ENCODE measurements around the gene FGD6. TPM values are rescaled to one million over a fixed set of nuclear protein-coding genes. Genes with fewer than 3 reads are reported as not detected.

The FGD6 gene
- total and polyA plus RNA-seq, 11 donors, result 2.8 to 29.1 (median 18.5) TPM

DNA sequence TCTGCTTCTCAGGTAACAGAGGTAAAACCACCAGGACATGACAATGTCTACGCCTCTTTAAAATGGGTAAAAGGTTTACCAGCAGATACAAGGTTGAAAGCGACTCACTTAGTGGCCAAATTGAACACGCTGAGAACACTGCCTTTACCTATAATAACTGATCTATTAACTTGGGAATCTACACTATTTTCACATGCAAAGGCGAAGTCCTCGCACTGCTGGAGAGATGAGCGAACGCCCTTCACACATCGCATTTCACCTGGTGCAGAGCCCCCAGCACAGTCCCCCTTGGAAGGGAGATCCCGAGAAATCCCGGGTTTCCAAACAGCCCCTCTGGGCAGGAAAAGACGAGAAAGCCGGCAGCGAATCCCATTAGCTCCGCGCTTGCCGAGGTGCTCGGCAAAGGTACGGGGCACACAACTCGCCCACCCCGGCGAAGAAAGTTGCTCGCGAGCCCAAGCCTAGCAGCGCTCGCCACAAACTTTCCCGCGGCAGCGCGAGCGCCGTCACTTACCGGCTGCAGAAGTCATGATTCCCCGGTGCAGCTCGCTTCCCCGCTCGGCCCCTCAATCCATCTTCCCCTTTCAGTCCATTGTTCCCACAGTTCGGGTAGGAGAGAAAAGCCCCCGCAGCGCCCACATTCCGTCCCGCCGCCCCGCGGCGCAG lies 423 bp downstream of the FGD6 start:
- peaks cover 0 to 62% (median 28%) of the 10 kb centered on the region in 12 donors for H3K4me1 ChIP-seq
- peak overlapping the region; percentile 71 to 94 (median 82) for H3K4me3 ChIP-seq
- whole genome bisulfite sequencing, 4 donors, result 0% methylated on average over 13 to 45 of the region's 45 CpGs
- intact Hi-C loops (cut with DNase I), result loop anchor here (1.0 to 10.0 kb wide), 10 partner anchors 55 to 258 kb away; partner anchors contain the start of gene METAP2 (in 2 of the 10)
- no peaks in the 10 kb centered on the region for H3K36me3 ChIP-seq
- H3K27me3 ChIP-seq, result no peaks in the 10 kb centered on the region
- peak overlapping the region; percentile 86 to 99 (median 96) for H3K27ac ChIP-seq
- TF ChIP-seq, protein P1, sequence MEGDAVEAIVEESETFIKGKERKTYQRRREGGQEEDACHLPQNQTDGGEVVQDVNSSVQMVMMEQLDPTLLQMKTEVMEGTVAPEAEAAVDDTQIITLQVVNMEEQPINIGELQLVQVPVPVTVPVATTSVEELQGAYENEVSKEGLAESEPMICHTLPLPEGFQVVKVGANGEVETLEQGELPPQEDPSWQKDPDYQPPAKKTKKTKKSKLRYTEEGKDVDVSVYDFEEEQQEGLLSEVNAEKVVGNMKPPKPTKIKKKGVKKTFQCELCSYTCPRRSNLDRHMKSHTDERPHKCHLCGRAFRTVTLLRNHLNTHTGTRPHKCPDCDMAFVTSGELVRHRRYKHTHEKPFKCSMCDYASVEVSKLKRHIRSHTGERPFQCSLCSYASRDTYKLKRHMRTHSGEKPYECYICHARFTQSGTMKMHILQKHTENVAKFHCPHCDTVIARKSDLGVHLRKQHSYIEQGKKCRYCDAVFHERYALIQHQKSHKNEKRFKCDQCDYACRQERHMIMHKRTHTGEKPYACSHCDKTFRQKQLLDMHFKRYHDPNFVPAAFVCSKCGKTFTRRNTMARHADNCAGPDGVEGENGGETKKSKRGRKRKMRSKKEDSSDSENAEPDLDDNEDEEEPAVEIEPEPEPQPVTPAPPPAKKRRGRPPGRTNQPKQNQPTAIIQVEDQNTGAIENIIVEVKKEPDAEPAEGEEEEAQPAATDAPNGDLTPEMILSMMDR (IDR thresholded peaks at IDR 0.05), result no peak
- no peak for TF ChIP-seq POLR2A (IDR thresholded peaks at IDR 0.05)
- peak in 3 of 4 donors; percentile 0 to 22 (median 0) for ATAC-seq
- no peaks in the 10 kb centered on the region for H3K9me3 ChIP-seq
- DNase-seq, result no peak

GRCh38 chr12:95215949-95216348 lies 1.3 kb downstream of the FGD6 start:
- Histone ChIP-seq H3K27ac (peak overlapping the region in 5 of 12 donors; percentile 94 to 99 (median 96)), H3K4me1 (peaks cover 0 to 53% (median 27%) of the 10 kb centered on the region in 12 donors), H3K4me3 (peak overlapping the region in 10 of 12 donors; percentile 71 to 94 (median 84)), H3K27me3 (no peaks in the 10 kb centered on the region), H3K36me3 (no peaks in the 10 kb centered on the region), H3K9me3 (no peaks in the 10 kb centered on the region)
- WGBS, 4 donors, result 10 to 15% (median 11%) methylated on average over 1 of the region's 1 CpG
- intact Hi-C loops (cut with DNase I), result loop anchor here (2.0 to 10.0 kb wide), 9 partner anchors 54 to 259 kb away; partner anchors contain the start of gene METAP2 (in 2 of the 10)
- TF ChIP-seq, protein P1 (IDR thresholded peaks at IDR 0.05), result no peak
- no peak for TF ChIP-seq POLR2A (IDR thresholded peaks at IDR 0.05)
- DNase-seq (no peak), ATAC-seq (no peak)

GRCh38 chr12:95214466-95214865 lies 2.8 kb downstream of the FGD6 start:
- intact Hi-C loops (cut with DNase I), result loop anchor here in 3 of 10 donors (5.0 to 10.0 kb wide), 4 partner anchors 70 to 260 kb away; partner anchors contain the start of gene METAP2 (in 1 of the 3)
- WGBS, 4 donors, result 60 to 89% (median 87%) methylated on average over 3 of the region's 3 CpGs
- Histone ChIP-seq H3K36me3 (no peaks in the 10 kb centered on the region), H3K4me3 (no peak overlapping the region), H3K4me1 (peaks cover 0 to 46% (median 21%) of the 10 kb centered on the region in 12 donors), H3K27me3 (no peaks in the 10 kb centered on the region), H3K9me3 (no peaks in the 10 kb centered on the region), H3K27ac (peak overlapping the region in 2 of 12 donors; percentile 21 to 96)
- no peak for ATAC-seq
- TF ChIP-seq, protein P1 (IDR thresholded peaks at IDR 0.05), result no peak
- no peak for TF ChIP-seq POLR2A (IDR thresholded peaks at IDR 0.05)
- DNase-seq, result no peak

- Histone ChIP-seq H3K36me3 (no peaks in the 10 kb centered on the region), H3K27me3 (no peaks in the 10 kb centered on the region), H3K27ac (peak overlapping the region in 6 of 12 donors; percentile 16 to 96 (median 20)), H3K4me1 (peaks cover 0 to 40% (median 15%) of the 10 kb centered on the region in 12 donors), H3K9me3 (no peaks in the 10 kb centered on the region), H3K4me3 (no peak overlapping the region)
- TF ChIP-seq POLR2A (IDR thresholded peaks at IDR 0.05), result no peak
- TF ChIP-seq, protein P1 (IDR thresholded peaks at IDR 0.05), result no peak
- ATAC-seq (no peak), DNase-seq (no peak)
- WGBS, 4 donors, result 46 to 58% (median 52%) methylated on average over 1 of the region's 1 CpG
- intact Hi-C loops (cut with DNase I), result loop anchor here in 3 of 10 donors (5.0 to 10.0 kb wide), 4 partner anchors 69 to 261 kb away; partner anchors contain the start of gene METAP2 (in 1 of the 3)
Observed at GRCh38 chr12:95213928-95214327, 3.3 kb downstream of the FGD6 start.
